Thoracic aorta (tissue), 2 donors: ENCODE data around the gene ZBTB8B. TPM values are rescaled to one million over a fixed set of nuclear protein-coding genes. Genes with fewer than 3 reads are reported as not detected.

Experiments
- ATAC-seq: fragments of 150-250 bp; one replicate; pipeline ENCODE4 v1.8.0; 2017; ENCODE audit warnings: low read depth; ENCODE audit not compliant: insufficient number of reproducible peaks, low FRiP score
- DNase-seq: peaks from one replicate; pipeline ENCODE4 v3.0.0-alpha.2; 2020; ENCODE audit warnings: low spot score
- H3K27ac ChIP-seq, 2 donors: fragments of 200-600 bp; sonication (generic); 1 replicate in 1 of 2; 2 replicates in 1 of 2; pipeline ENCODE4 v1.5.1; 2016; ENCODE audit warnings: mild to moderate bottlenecking in 2 of 2, moderate library complexity in 2 of 2
- H3K27me3 ChIP-seq: fragments of 200-600 bp; sonication (generic); replicated peaks from 2 replicates; pipeline ENCODE4 v1.6.0; 2016; ENCODE audit warnings: mild to moderate bottlenecking; ENCODE audit not compliant: insufficient read depth
- H3K36me3 ChIP-seq: fragments of 200-600 bp; sonication (generic); one replicate; pipeline ENCODE4 v1.5.1; 2016
- H3K4me1 ChIP-seq, 2 donors: fragments of 200-600 bp; sonication (generic); 1 replicate in 1 of 2; 2 replicates in 1 of 2; pipeline versions ENCODE4 v1.5.1 to v1.6.0; 2016; ENCODE audit warnings: low read depth in 2 of 2, mild to moderate bottlenecking in 1 of 2; ENCODE audit not compliant: control insufficient read depth in 1 of 2
- H3K4me3 ChIP-seq: fragments of 200-600 bp; sonication (generic); 2 replicates; pipeline ENCODE4 v1.5.1; 2016; ENCODE audit warnings: mild to moderate bottlenecking
- H3K9me3 ChIP-seq: fragments of 200-600 bp; sonication (generic); 2 replicates; pipeline ENCODE4 v1.5.1; 2016
- total RNA-seq, 2 donors: library from RNA; depleted of rRNA; stranded (reverse); fragments of >200 nt; gene quantifications; one replicate each; pipeline versions ENCODE4 v1.1.0 to v1.2.3, GENCODE V29; 2016
- TF ChIP-seq, protein P1 (sequence below): fragments of 200-600 bp; sonication (generic); IDR thresholded peaks from one replicate; pipeline ENCODE4 v1.5.1; 2019; ENCODE audit warnings: antibody characterized with exemption

The ZBTB8B gene
- total RNA-seq, 2 donors from 2014 or later, result not detected

DNA sequence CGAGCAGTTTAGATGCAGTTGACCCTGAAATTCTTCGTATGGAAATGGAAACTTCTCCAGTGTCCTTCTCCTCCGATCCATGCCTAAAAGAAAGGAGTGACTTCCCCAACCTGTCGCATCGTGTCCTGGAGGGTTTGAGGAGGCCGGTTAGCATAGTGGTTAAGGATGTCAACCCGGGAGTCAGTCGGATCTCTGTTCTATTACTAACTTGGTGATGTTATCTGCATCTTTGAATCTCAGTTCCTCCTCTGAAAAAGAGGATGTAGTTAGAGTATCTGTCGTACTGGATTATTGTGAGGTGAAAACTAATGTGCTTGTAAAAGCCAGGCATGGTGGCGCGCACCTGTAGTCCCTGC lies 684 bp downstream of the ZBTB8B start:
- Histone ChIP-seq H3K27me3 (peaks cover 5% of the 10 kb centered on the region), H3K9me3 (no peaks in the 10 kb centered on the region), H3K36me3 (no peaks in the 10 kb centered on the region), H3K4me3 (peak overlapping the region; percentile 70), H3K4me1 (peaks cover 12 to 18% of the 10 kb centered on the region in 2 donors), H3K27ac (no peak overlapping the region)
- ATAC-seq, result no peak
- no peak for DNase-seq
- TF ChIP-seq, protein P1, sequence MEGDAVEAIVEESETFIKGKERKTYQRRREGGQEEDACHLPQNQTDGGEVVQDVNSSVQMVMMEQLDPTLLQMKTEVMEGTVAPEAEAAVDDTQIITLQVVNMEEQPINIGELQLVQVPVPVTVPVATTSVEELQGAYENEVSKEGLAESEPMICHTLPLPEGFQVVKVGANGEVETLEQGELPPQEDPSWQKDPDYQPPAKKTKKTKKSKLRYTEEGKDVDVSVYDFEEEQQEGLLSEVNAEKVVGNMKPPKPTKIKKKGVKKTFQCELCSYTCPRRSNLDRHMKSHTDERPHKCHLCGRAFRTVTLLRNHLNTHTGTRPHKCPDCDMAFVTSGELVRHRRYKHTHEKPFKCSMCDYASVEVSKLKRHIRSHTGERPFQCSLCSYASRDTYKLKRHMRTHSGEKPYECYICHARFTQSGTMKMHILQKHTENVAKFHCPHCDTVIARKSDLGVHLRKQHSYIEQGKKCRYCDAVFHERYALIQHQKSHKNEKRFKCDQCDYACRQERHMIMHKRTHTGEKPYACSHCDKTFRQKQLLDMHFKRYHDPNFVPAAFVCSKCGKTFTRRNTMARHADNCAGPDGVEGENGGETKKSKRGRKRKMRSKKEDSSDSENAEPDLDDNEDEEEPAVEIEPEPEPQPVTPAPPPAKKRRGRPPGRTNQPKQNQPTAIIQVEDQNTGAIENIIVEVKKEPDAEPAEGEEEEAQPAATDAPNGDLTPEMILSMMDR, result no peak

DNA sequence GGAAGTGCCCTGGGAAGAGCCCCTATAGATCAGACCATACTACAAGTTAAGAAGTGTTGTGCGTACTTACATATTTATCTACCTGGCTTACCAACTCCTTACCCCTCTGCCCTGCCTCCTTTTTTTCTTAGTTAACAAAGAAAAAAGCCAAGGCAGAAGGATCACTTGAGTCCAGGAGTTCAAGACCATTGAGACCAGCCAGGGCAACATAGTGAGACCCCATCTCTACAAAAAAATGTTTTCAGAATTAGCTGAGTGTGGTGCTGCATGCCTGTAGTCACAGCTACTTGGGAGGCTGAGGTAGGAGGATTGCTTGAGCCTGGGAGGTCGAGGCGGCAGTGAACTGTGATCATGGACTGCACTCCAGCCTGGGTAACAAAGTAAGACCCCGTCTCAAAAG lies 1.9 kb downstream of the ZBTB8B start:
- H3K27me3 ChIP-seq, result peaks cover 5% of the 10 kb centered on the region
- DNase-seq (no peak), ATAC-seq (no peak)
- peaks cover 12 to 18% of the 10 kb centered on the region in 2 donors for H3K4me1 ChIP-seq
- H3K36me3 ChIP-seq, result no peaks in the 10 kb centered on the region
- no peak overlapping the region for H3K4me3 ChIP-seq
- no peak overlapping the region for H3K27ac ChIP-seq
- no peaks in the 10 kb centered on the region for H3K9me3 ChIP-seq
- TF ChIP-seq, protein P1, result no peak

DNA sequence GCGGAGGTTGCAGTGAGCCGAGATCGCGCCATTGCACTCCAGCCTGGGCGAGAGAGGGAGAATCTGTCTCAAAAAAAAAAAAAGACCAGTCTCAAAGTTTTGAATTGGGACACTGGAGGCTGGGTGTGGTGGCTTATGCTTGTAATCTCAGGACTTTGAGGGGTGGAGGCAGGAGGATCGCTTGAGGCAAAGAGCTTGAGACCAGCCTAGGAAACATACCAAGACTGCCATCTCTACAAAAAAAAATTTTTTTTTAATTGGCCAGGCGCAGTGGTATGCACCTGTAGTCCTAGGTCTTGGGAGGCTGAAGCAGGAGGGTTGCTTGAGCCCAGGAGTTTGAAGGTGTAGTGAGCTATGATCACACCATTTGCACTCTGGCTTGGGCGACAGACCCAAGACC lies 3.9 kb downstream of the ZBTB8B start:
- ATAC-seq, result no peak
- no peaks in the 10 kb centered on the region for H3K9me3 ChIP-seq
- H3K27ac ChIP-seq, result no peak overlapping the region
- H3K4me1 ChIP-seq, result peaks cover 12 to 18% of the 10 kb centered on the region in 2 donors
- H3K36me3 ChIP-seq, result no peaks in the 10 kb centered on the region
- DNase-seq, result no peak
- H3K4me3 ChIP-seq, result no peak overlapping the region
- peaks cover 5% of the 10 kb centered on the region for H3K27me3 ChIP-seq
- TF ChIP-seq, protein P1, result no peak

DNA sequence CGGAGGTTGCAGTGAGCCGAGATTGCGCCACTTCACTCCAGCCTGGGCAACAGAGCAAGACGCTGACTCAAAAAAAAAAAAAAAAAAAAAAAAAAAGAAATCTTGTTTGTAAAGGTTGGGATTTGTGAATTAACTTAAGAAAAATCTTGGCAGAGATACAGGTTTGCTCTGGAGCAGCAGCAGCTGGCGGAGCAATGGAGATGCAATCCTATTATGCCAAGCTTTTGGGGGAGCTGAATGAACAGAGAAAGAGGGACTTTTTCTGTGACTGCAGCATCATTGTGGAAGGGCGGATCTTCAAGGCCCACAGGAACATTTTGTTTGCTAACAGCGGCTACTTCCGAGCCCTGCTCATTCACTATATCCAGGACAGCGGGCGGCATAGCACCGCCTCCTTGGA lies 5.6 kb downstream of the ZBTB8B start:
- no peak for ATAC-seq
- TF ChIP-seq, protein P1, result no peak
- no peaks in the 10 kb centered on the region for H3K36me3 ChIP-seq
- peaks cover 0 to 3% of the 10 kb centered on the region in 2 donors for H3K4me1 ChIP-seq
- no peaks in the 10 kb centered on the region for H3K9me3 ChIP-seq
- H3K27ac ChIP-seq, result no peak overlapping the region
- DNase-seq, result no peak
- H3K4me3 ChIP-seq, result no peak overlapping the region
- peaks cover 5% of the 10 kb centered on the region for H3K27me3 ChIP-seq

DNA sequence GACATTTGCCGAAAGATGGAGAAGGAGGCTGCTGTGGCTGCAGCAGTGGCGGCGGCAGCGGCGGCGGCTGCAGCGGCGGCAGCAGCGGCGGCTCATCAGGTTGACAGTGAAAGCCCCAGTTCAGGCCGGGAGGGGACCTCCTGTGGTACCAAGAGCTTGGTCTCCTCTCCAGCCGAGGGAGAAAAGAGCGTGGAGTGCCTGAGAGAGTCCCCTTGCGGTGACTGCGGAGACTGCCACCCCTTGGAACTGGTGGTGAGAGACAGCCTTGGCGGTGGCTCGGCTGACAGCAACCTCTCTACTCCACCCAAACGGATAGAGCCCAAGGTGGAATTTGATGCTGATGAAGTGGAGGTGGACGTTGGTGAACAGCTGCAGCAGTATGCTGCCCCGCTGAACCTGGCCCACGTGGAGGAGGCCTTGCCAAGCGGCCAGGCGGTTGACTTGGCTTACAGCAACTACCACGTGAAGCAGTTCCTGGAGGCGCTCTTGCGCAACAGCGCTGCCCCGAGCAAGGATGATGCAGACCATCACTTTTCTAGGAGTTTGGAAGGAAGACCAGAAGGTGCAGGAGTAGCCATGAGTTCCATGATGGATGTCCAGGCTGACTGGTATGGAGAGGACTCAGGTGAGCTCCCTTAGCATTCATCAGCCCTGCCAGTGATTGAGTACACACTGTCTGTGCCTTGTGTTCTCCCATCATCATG lies 6.3 kb downstream of the ZBTB8B start:
- Histone ChIP-seq H3K27me3 (peaks cover 5% of the 10 kb centered on the region), H3K4me3 (no peak overlapping the region), H3K9me3 (no peaks in the 10 kb centered on the region), H3K4me1 (no peaks in the 10 kb centered on the region), H3K36me3 (no peaks in the 10 kb centered on the region), H3K27ac (no peak overlapping the region)
- TF ChIP-seq, protein P1, result no peak
- ATAC-seq (no peak), DNase-seq (no peak)
